Neuronal stem cell (in vitro differentiated cells): ENCODE results near the gene ZBTB44.

Source experiments
- DNase-seq: peaks from one replicate; pipeline ENCODE4 v3.0.0-alpha.2; 2013; ENCODE audit warnings: low spot score
- H2AFZ ChIP-seq: one replicate; pipeline ENCODE4 v1.6.1; 2013; ENCODE audit warnings: mild to moderate bottlenecking, low read length, inconsistent platforms
- H2AK5ac ChIP-seq: 2 replicates; pipeline ENCODE4 v1.6.1; 2013; ENCODE audit warnings: low read depth, mild to moderate bottlenecking, inconsistent platforms, low read length, moderate library complexity, mixed read lengths
- H2BK120ac ChIP-seq: 2 replicates; pipeline ENCODE4 v1.6.1; 2013; ENCODE audit warnings: low read depth, mild to moderate bottlenecking, inconsistent platforms, low read length, moderate library complexity, mixed read lengths
- H2BK12ac ChIP-seq: one replicate; pipeline ENCODE4 v1.6.1; 2013; ENCODE audit warnings: low read length, inconsistent platforms
- H2BK15ac ChIP-seq: 2 replicates; pipeline ENCODE4 v1.6.1; 2013; ENCODE audit warnings: mild to moderate bottlenecking, low read length, inconsistent platforms, mixed read lengths
- H2BK5ac ChIP-seq: one replicate; pipeline ENCODE4 v1.6.1; 2013; ENCODE audit warnings: inconsistent platforms, mild to moderate bottlenecking, low read length, moderate library complexity
- H3K14ac ChIP-seq: one replicate; pipeline ENCODE4 v1.6.1; 2013; ENCODE audit warnings: low read length, inconsistent platforms
- H3K18ac ChIP-seq: 2 replicates; pipeline ENCODE4 v1.6.1; 2013; ENCODE audit warnings: low read length, inconsistent platforms
- H3K23ac ChIP-seq: 2 replicates; pipeline ENCODE4 v1.6.1; 2013; ENCODE audit warnings: low read depth, mild to moderate bottlenecking, mixed read lengths, low read length, inconsistent platforms; ENCODE audit not compliant: poor library complexity
- H3K27ac ChIP-seq: replicated peaks from 3 replicates; pipeline ENCODE4 v1.5.1; 2013; ENCODE audit warnings: low read length, inconsistent platforms
- H3K27me3 ChIP-seq, 3 experiments: 2 replicates each; pipeline ENCODE4 v1.6.1; 2013; ENCODE audit warnings: low read length in 3 of 3, mild to moderate bottlenecking in 2 of 3, inconsistent platforms in 1 of 3, low read depth in 1 of 3, mixed read lengths in 1 of 3, moderate library complexity in 1 of 3; ENCODE audit not compliant: control insufficient read depth in 3 of 3, insufficient read depth in 3 of 3
- H3K36me3 ChIP-seq, 2 donors: replicated peaks in 1 of 2; 2 replicates each; pipeline ENCODE4 v1.6.1; 2013; ENCODE audit warnings: low read length in 2 of 2; ENCODE audit not compliant: control insufficient read depth in 2 of 2, insufficient read depth in 2 of 2
- H3K4ac ChIP-seq: 2 replicates; pipeline ENCODE4 v1.6.1; 2013; ENCODE audit warnings: inconsistent platforms, mild to moderate bottlenecking, low read length, moderate library complexity
- H3K4me1 ChIP-seq, 2 donors: 1 replicate in 1 of 2; 2 replicates in 1 of 2; pipeline ENCODE4 v1.6.1; 2013; ENCODE audit warnings: low read length in 2 of 2, low read depth in 1 of 2; ENCODE audit not compliant: control insufficient read depth in 2 of 2, insufficient read depth in 1 of 2
- H3K4me2 ChIP-seq: one replicate; pipeline ENCODE4 v1.6.1; 2013; ENCODE audit warnings: mild to moderate bottlenecking, low read length, inconsistent platforms; ENCODE audit not compliant: insufficient read depth, poor library complexity, severe bottlenecking
- H3K4me3 ChIP-seq, 2 donors: 2 replicates each; pipeline ENCODE4 v1.5.1; 2013; ENCODE audit warnings: low read length in 2 of 2, mild to moderate bottlenecking in 2 of 2, inconsistent platforms in 1 of 2, moderate library complexity in 1 of 2
- H3K79me1 ChIP-seq: one replicate; pipeline ENCODE4 v1.6.1; 2013; ENCODE audit warnings: low read depth, mild to moderate bottlenecking, inconsistent platforms, low read length, moderate library complexity
- H3K9ac ChIP-seq: one replicate; pipeline ENCODE4 v1.6.1; 2013; ENCODE audit warnings: mild to moderate bottlenecking, low read depth, low read length, inconsistent platforms; ENCODE audit not compliant: poor library complexity
- H3K9me3 ChIP-seq, 2 donors: replicated peaks in 1 of 2; 2 replicates each; pipeline versions ENCODE3 to v1.6.1; 2013; ENCODE audit warnings: low read length in 2 of 2, mild to moderate bottlenecking in 2 of 2, inconsistent platforms in 1 of 2, low read depth in 1 of 2, mixed read lengths in 1 of 2, moderate library complexity in 1 of 2; ENCODE audit not compliant: control insufficient read depth in 2 of 2, insufficient read depth in 1 of 2
- H4K8ac ChIP-seq: one replicate; pipeline ENCODE4 v1.6.1; 2013; ENCODE audit warnings: low read depth, mild to moderate bottlenecking, inconsistent platforms, low read length, moderate library complexity
- H4K91ac ChIP-seq: one replicate; pipeline ENCODE4 v1.6.1; 2013; ENCODE audit warnings: low read length, low read depth, mild to moderate bottlenecking, inconsistent platforms; ENCODE audit not compliant: poor library complexity
- WGBS, 2 donors: extraction: QIAGEN DNeasy Blood & Tissue Kit; methylation state at CpG; one replicate each; pipeline ENCODE4 v1.1.7; 2013; ENCODE audit warnings: missing lambda C conversion rate in 2 of 2, mixed read lengths in 1 of 2; ENCODE audit not compliant: insufficient read length in 2 of 2, insufficient replicate concordance in 1 of 2; ENCODE audit errors: extremely low coverage in 2 of 2; 5-methylcytosine and 5-hydroxymethylcytosine counted together

ZBTB44 gene

DNA sequence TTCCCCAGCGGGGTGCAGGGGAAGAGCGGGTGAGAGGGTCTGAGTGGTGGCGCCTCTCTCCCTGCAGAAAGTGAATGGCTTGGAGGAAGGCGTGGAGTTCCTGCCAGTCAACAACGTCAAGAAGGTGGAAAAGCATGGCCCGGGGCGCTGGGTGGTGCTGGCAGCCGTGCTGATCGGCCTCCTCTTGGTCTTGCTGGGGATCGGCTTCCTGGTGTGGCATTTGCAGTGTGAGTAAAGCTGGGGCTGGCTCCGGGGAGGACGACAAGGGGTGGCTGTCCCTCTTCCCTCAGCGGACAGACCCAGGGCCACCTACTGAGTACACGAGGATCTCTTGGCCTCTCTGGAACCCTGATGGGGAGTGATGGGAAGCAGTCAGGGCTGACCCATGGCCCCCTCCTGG is 126.7 kb downstream of the ZBTB44 start:
- no peak overlapping the region for H2AFZ ChIP-seq
- H3K27me3 ChIP-seq: no peaks in the 10 kb centered on the region
- no peak overlapping the region for H4K91ac ChIP-seq
- no peak overlapping the region for H2BK12ac ChIP-seq
- H3K36me3 ChIP-seq: no peaks in the 10 kb centered on the region
- H2BK5ac ChIP-seq: no peak overlapping the region
- no peak overlapping the region for H2AK5ac ChIP-seq
- no peaks in the 10 kb centered on the region for H3K4me1 ChIP-seq
- H3K14ac ChIP-seq: no peak overlapping the region
- H3K4me2 ChIP-seq: no peak overlapping the region
- no peak overlapping the region for H2BK15ac ChIP-seq
- peak overlapping the region; percentile 3 for H3K23ac ChIP-seq
- H3K9me3 ChIP-seq: no peaks in the 10 kb centered on the region
- H3K4me3 ChIP-seq: no peak overlapping the region
- H2BK120ac ChIP-seq: no peak overlapping the region
- WGBS, 2 donors: no CpG with 5 or more reads among the region's 14 CpGs
- H3K9ac ChIP-seq: no peak overlapping the region
- peak overlapping the region; percentile 5 for H3K18ac ChIP-seq
- no peak overlapping the region for H3K27ac ChIP-seq
- no peak overlapping the region for H4K8ac ChIP-seq
- no peaks in the 10 kb centered on the region for H3K79me1 ChIP-seq
- DNase-seq: no peak
- no peak overlapping the region for H3K4ac ChIP-seq

DNA sequence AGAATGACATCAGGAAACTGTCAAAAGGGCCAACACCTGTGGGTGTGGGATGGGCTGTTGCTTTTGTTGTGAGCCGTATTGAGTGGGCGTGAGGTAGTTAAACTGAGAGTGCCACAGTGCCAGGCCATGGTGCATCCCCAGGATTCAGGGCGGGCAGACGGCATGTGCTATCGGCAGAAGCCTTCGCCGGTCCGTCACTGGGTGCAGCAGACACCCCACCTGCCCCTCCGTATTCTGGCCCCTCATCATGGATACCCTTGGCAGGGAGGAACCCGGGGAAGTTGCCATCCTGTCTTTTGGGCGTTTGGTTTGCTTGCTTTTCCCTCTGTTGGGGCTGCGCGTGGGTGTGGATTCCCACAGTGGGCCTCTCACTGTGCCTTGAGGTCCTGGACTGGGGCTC is 127.6 kb downstream of the ZBTB44 start:
- Histone ChIP-seq H3K4me2 (no peak overlapping the region), H3K4me3 (no peak overlapping the region), H3K9ac (no peak overlapping the region), H3K18ac (no peak overlapping the region), H2BK5ac (no peak overlapping the region), H2BK12ac (no peak overlapping the region), H3K79me1 (no peaks in the 10 kb centered on the region), H3K9me3 (no peaks in the 10 kb centered on the region), H2AK5ac (no peak overlapping the region), H3K14ac (no peak overlapping the region), H3K36me3 (no peaks in the 10 kb centered on the region), H3K4me1 (no peaks in the 10 kb centered on the region), H4K8ac (no peak overlapping the region), H2BK15ac (no peak overlapping the region), H3K23ac (no peak overlapping the region), H3K4ac (no peak overlapping the region), H3K27me3 (no peaks in the 10 kb centered on the region), H2AFZ (no peak overlapping the region), H4K91ac (no peak overlapping the region), H3K27ac (no peak overlapping the region), H2BK120ac (no peak overlapping the region)
- DNase-seq: no peak
- no CpG with 5 or more reads among the region's 13 CpGs for WGBS, 2 donors

DNA sequence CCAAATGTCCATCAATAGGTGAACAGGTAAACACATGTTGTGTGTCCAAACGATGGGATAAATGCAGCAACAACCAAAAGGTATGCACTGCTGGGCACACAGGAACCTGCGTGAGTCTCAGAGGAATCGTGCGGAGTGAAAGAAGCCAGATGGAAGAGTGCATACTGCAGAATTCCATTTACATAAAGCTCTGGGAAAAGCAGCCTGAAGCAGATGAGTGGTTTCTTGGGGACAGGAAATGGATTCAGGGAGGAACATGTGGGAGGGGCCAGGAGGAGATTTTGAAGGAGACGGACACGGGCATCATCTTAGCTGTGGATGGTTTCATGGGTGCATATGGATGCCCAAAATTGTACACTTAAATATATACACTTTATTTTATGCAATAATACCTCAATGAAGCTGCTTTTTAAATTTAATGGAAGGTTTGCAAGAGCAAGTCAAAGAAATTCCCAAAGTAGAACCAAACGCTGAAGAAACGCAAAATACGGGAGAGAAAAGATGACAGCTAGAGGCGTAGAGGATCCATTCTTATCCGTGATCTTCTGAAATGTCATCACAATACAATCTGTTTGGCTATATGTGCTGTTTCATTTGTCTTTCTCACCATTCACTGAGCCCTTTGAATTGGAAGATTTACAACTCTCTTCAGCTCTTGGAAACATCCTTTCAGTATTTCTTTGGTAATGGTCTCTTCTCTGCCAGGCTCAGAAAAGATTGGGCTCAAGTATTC is 130.7 kb downstream of the ZBTB44 start:
- Histone ChIP-seq H3K18ac (no peak overlapping the region), H3K79me1 (no peaks in the 10 kb centered on the region), H2BK12ac (no peak overlapping the region), H3K9ac (no peak overlapping the region), H2AK5ac (no peak overlapping the region), H3K36me3 (no peaks in the 10 kb centered on the region), H3K4me2 (no peak overlapping the region), H3K27me3 (no peaks in the 10 kb centered on the region), H3K23ac (no peak overlapping the region), H3K4me1 (peaks cover 0 to 4% of the 10 kb centered on the region in 2 donors), H3K4me3 (no peak overlapping the region), H4K8ac (no peak overlapping the region), H2BK120ac (no peak overlapping the region), H4K91ac (no peak overlapping the region), H3K14ac (no peak overlapping the region), H3K4ac (no peak overlapping the region), H2AFZ (peak overlapping the region; percentile 7), H3K9me3 (no peaks in the 10 kb centered on the region), H3K27ac (no peak overlapping the region), H2BK5ac (no peak overlapping the region), H2BK15ac (no peak overlapping the region)
- no peak for DNase-seq
- no CpG with 5 or more reads among the region's 11 CpGs for WGBS, 2 donors

GRCh38 chr11:130181295-130182272 is 133.1 kb downstream of the ZBTB44 start:
- Histone ChIP-seq H3K23ac (no peak overlapping the region), H3K14ac (no peak overlapping the region), H3K4me3 (no peak overlapping the region), H2BK120ac (no peak overlapping the region), H2BK5ac (no peak overlapping the region), H3K36me3 (no peaks in the 10 kb centered on the region), H3K27me3 (no peaks in the 10 kb centered on the region), H3K4me2 (no peak overlapping the region), H3K9ac (no peak overlapping the region), H3K9me3 (no peaks in the 10 kb centered on the region), H3K4me1 (peaks cover 0 to 4% of the 10 kb centered on the region in 2 donors), H3K27ac (no peak overlapping the region), H2AFZ (no peak overlapping the region), H2BK12ac (no peak overlapping the region), H3K4ac (no peak overlapping the region), H4K91ac (no peak overlapping the region), H3K18ac (no peak overlapping the region), H4K8ac (no peak overlapping the region), H3K79me1 (no peaks in the 10 kb centered on the region), H2BK15ac (no peak overlapping the region), H2AK5ac (peak overlapping the region; percentile 53)
- WGBS, 2 donors: no CpG with 5 or more reads among the region's 11 CpGs
- no peak for DNase-seq
